ENCODE results near the gene PPP1R3E.

Gene PPP1R3E

DNA sequence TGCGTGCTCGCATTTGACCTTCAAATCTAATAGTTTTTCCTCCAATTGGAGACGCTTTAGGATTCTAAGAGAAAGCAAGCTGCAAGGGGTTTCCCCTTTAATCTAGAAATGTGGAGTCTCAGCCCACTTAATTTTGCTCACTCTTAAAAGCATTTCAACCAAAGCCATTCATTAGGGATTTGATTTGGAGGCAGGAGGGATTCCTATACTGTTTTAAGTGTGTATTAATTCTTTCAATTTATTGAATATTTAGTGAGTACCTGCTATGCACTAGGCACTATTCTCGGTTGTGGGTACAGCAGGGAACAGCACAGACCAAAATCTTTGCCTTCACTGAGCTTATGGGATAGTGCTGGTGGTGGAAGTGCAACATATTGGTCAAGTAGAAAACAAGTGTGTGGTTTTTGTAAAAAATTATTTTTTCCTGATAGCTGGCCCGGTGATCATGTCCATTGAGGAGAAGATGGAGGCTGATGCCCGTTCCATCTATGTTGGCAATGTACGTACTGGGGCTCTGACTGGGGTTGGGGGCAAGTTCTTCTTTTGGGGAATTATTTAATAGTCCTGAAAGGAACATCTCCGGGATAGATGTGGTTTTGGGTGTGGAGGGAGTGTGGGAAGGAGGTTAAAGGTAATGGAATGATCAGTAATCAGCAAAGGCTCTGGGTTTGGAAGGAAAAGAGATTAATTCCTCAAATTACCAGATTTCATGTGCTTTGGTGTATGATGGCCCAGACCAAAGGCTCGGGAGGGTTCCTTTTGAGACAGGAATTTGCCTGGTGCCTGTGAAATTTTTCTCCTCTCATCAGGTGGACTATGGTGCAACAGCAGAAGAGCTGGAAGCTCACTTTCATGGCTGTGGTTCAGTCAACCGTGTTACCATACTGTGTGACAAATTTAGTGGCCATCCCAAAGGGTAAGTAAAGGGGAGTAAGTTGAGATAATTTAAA lies 20.2 kb upstream of the PPP1R3E start:
- no peak for DNase-seq (ENCODE audit: insufficient read length, low spot score)
- FAIRE-seq = no peak

- peak; percentile 15 for DNase-seq (ENCODE audit: insufficient read length, low spot score)
- no peak for FAIRE-seq
These were observed 19.2 kb upstream of the PPP1R3E start for GRCh38 chr14:23321572-23322547.

DNA sequence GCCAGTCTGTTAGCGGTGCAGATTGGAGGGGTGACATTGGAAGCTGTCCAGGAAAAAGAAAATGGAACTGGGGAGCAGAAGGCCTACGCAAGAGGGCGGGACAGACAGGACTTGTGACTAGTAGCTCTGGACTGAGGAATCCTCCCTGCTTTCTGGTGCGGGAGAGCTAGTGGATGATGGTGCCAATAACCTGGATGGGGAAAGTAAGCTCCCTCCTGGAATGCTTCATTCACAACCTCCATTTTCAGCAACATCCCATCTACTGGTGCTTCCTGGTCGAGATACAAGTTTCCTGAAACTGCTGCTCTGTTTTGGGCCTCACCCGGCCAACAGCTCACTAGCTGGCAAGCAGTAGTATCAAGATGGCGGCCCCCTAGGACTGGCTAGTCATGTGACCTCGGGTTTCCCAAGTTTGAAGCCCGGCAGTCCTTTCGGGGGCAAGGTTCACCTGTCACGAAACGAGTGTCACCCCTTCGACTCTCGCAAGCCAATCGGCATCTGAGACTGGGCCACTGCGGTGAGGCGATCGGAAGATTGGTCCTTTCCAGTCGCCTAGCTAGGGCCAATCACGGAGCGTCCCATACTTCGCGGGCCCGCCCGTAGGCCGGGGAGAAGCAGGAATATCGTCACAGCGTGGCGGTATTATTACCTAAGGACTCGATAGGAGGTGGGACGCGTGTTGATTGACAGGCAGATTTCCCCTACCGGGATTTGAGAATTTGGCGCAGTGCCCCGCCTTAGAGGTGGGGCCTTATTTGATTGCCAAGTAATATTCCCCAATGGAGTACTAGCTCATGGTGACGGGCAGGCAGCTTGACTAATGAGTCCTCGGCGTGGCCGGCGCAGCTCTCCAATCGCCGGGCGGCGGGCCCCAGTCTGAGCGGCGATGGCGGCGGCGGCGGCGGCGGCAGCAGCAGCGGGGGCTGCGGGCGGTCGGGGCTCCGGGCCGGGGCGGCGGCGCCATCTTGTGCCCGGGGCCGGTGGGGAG lies 18.2 kb upstream of the PPP1R3E start, which contains the start of gene PABPN1:
Gene PABPN1, plus strand, starts transcription at position 874 of the 988 bp plus-strand sequence. Its CDS starts 13 bp downstream, at position 887.
- DNase-seq (ENCODE audit: insufficient read length, low spot score) (peak; percentile 91), FAIRE-seq (no peak)

DNA sequence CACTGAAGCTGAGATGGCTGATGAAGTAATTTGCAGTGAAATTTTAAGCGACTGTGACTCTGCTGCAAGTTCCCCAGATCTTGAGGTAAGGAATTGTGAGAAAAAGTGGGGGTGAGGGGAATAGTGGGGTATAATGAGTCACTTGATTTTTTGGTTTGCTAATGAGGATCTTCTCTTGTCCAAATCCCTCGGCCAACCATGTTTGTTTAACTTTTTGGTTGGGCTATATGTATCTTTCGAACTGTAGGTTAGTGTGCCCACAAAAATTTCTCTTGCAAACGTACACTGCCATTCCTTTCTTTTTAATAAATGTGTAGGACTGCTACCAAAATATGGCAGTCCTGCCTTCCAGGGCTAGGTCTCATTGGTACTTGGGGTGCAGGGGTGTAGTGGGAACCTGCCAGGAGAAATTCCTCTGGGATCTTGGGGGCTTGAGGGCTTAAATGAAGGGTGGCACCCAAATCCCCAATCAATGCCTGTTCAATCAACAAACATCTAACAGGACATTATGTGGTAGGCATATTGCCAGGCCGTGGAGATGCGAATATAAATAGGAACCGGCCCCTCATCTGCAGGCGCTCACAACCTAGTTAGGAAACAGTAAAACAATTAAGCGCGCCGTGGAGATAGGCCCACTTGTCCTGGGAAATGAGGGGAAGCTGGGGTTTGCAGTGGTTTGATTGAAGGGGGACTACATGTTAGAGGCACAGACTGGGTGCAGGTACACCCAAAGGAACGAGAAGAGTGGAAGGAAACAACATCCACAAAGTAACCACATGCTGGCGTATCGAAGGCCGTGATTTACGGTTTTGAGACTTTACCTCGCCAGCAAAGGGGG lies 17.3 kb upstream of the PPP1R3E start:
- FAIRE-seq (no peak), DNase-seq (ENCODE audit: insufficient read length, low spot score) (no peak)

GRCh38 chr14:23316300-23316699 lies 13.6 kb upstream of the PPP1R3E start:
- FAIRE-seq (no peak), DNase-seq (ENCODE audit: insufficient read length, low spot score) (no peak)

DNA sequence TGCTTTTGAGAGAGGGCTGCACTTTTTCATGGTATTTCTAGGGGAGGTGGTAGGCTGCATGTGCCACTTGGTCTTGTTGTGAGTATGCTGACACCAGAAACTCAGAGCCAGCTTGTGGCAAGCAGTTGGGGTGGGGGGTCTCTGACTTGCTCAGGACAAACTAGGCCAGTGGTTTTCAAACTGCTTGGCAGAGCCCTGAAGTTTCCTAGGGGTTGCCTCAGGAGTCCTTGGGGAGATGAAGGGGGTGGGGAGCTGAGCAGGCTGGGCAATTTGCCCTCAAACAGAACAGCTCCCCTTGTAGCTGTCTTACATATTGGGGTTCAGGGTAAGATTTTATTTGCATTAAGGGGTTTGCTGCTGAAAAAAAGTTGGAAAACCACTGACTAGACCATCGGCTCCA lies 7.9 kb upstream of the PPP1R3E start:
- DNase-seq (ENCODE audit: insufficient read length, low spot score) = no peak
- no peak for FAIRE-seq

GRCh38 chr14:23308721-23309445 lies 6.2 kb upstream of the PPP1R3E start:
- FAIRE-seq (no peak), DNase-seq (ENCODE audit: insufficient read length, low spot score) (no peak)

- FAIRE-seq (no peak), DNase-seq (ENCODE audit: insufficient read length, low spot score) (no peak)
These were observed 5.3 kb upstream of the PPP1R3E start for GRCh38 chr14:23307687-23308644.

GRCh38 chr14:23307146-23307530 lies 4.5 kb upstream of the PPP1R3E start:
- FAIRE-seq (no peak), DNase-seq (ENCODE audit: insufficient read length, low spot score) (no peak)

- DNase-seq (ENCODE audit: insufficient read length, low spot score) (peak; percentile 57), FAIRE-seq (no peak)
These were observed 3.9 kb upstream of the PPP1R3E start, which contains the start of gene BCL2L2 for GRCh38 chr14:23306412-23307145. Gene BCL2L2, plus strand, starts transcription at chr14:23306833. Its CDS starts 935 bp downstream, at chr14:23307768.

DNA sequence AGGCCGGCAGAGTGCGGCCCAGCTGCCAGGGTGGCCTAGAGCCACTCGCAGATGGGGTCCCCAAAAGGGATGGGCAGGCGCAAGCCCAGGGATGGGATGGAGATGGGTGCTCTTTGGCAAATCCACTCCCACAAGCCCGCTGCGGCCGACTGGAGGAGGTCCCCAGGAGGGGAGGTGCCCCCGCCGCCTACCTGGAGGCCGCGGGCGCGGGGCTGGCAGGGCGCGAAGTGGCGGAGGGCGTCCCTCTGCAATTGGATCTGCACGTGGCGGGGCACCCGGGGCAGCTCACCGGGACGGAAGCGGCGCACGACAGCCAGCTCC lies 730 bp downstream of the PPP1R3E start:
- FAIRE-seq = no peak
- no peak for DNase-seq (ENCODE audit: insufficient read length, low spot score)

GRCh38 chr14:23301288-23301968 lies 1.2 kb downstream of the PPP1R3E start:
- peak; percentile 44 for FAIRE-seq
- peak; percentile 90 for DNase-seq (ENCODE audit: insufficient read length, low spot score)

DNA sequence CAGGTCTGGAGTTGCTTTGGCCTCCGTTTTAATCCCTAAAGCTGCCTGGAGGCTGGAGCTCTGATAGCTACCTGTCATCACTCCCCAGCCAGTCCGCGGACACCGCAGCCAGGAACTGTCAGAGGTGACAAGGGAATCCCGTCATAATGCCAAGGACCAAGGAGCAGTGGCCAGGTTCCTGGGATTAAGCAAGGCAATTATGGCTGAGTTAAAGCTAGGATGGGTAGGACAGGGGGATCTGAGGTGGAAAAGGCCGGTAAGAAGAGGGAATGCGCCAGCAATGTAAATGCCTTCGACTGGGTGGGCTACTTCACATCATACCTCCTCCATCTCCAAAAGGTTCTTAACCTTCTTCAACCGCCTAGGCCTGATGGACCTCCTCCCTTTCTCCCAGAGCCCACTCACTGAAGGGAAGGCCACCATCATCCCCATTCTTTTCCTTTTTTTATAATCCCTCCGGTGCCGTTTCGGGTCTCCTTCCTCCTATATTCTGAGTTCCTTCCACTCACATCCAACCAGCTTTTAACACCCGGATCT lies 1.9 kb downstream of the PPP1R3E start:
- DNase-seq (ENCODE audit: insufficient read length, low spot score) (peak; percentile 6), FAIRE-seq (no peak)

DNA sequence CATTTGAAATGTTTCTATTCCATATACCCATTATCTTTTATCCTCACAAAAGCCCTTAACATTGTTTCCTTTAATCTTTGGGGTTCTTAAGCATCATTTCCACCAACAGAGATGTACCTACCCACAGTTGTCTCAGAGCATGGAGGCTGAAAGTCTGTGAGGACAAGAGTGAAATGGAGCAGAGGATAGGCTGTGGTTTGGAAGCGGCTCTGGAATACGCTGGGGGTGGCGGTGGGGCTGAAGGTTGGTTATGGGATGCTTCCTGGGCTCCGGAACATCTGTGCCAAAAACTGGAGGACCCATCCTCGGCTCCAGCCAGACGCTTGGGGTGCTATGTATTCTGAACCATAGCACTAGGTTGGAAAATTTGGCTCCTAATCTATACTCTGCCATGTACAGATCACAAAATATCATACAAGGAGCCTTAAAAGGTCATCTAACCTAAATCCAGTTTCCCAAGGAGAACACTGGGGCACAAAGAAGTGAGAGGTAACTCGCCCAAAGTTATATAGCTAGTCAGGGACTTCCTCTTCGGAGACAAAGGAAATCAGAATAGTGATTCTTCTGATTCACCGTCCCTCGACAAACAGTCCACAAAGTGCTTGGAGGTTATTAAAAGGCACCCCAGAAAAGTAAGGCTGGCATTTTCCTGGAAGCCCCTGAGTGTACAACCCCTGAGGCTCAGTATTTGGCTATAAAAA lies 2.5 kb downstream of the PPP1R3E start:
- DNase-seq (ENCODE audit: insufficient read length, low spot score) = no peak
- no peak for FAIRE-seq

Measured in HTR-8/SVneo (cell line).